HT-29 (cell line): Measurements from ENCODE around the gene SARDH. TPM values are rescaled to one million over a fixed set of nuclear protein-coding genes. Genes with fewer than 3 reads are reported as not detected.
"Not testable (repeated sequence)": the region's sequence is repeated elsewhere in the genome, so short reads cannot be mapped to it uniquely, and the experiment has no call there.

Experiments used
- DNase-seq: peaks from one replicate; pipeline ENCODE4 v3.0.0-alpha.2; 2015; ENCODE audit warnings: low spot score
- total RNA-seq: library from RNA; depleted of rRNA; stranded (reverse); fragments of >200 nt; shearing (Covaris generic); gene quantifications from 2 replicates; pipeline ENCODE4 v1.2.3, GENCODE V29; 2014

Gene SARDH
- total RNA-seq, 1 experiment from 2014 or later = 2.7 TPM

DNA sequence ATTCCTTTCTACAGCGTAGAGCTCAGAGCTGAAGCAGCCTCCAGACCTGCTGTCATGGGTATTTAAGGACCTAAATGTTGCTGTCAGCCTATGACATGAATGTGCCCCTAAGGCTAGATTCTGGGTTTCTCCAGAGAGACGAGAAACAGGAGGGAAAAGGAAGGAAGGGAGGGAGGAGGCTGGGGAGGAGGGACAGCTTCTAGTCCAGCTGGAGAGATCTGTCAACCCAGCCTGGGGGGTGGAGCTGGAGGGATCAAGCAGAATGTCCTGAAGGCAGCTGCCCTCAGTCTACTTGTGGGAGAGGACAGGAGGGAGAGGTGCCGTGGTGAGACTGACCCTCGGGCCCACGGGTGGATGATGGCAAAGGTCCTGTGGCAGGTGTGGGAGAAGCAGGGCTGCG lies 103.1 kb downstream of the SARDH start:
- DNase-seq = no peak

DNA sequence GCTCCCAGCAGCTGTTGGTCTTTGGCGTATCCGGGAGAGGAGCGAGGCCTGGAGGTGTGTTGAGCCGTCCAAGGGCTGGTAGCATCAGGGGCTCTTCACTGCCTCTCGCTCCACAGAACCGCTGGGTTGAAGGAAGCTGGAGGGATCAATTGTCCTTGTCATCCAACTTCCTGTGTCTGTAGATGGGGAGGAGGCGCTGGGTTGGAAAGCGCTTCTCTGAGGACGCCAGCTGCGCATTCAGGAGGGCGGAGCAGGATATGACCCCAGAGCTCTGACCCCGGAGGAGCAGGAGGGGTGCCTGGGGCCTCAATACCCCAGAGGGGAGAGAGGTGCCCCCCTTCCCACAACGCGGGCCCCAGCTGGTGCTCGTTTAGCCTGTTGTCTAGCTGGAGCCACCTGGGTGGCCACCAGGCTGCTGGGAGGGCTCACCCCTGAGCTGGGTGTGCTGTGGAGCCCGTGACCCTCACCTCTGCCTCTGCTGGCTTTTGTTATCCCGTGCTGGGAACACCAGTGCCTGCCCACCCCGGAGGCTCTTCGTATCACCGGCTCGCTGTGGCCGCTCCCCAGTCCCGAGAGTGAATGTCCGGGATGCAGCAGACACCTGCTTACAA lies 104.0 kb downstream of the SARDH start:
- no peak for DNase-seq

DNA sequence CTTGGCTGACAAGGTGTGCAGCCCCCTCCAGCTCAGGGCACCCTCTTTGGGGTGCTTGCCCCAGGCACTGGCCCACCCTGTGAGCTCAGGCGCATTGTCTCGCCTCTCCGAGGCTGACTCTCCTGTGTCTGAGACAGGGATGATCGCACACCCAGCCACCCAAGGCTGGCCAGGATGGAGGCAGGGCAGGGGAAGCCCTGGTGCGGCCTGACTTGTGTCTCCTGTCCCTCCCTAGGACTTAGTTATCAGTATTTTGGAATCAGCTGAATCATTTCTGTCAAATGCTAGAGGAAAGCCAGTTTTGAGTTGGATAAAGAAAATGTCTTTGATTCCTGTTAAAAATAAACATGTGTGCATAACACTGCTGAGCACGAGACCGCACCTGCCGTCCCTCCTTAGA lies 104.5 kb downstream of the SARDH start:
- no peak for DNase-seq

DNA sequence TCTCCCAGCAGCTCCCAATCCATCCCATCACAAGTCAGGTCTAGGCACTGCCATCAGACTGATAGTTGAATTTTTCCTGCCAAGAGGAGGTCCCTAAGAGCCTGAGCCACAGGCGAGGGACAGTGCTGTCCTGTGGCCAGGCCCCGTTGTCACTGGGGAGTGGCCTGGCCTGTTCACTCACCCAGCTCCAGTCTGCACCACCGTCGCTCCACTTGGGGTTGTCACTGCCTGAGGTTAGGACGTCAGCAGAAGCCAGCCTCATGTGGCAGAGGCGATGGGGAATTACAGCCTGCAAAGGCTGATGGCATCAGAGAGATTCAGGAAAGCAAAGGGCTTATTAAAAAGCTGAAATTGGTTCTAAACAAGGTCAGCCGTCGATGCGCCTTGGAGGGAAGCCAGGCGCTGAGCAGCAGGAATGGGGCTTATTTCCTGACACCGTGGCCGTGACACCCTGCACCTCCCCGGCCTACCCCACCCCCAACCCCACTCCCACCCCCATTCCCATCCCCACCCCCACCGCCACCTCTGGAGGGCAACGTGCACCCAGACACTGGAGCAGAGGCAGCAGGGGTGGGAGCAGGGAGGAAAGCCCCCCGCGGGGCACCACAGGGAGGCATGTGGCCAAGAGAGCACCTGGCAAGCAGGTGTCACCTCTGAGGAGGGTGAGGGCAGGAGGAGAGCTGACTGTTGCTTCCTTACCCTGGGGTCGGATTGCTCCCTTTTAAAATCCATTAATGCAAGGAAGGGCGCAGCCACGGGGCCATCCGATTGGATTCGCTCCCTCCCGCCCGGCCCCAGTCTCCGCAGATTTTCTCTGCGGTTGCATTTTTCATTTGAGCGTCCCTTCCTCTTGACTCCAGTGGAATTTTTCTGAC lies 105.1 kb downstream of the SARDH start:
- no peak for DNase-seq

- DNase-seq = no peak
Observed at GRCh38 chr9:133631111-133631510, 107.0 kb downstream of the SARDH start.

DNA sequence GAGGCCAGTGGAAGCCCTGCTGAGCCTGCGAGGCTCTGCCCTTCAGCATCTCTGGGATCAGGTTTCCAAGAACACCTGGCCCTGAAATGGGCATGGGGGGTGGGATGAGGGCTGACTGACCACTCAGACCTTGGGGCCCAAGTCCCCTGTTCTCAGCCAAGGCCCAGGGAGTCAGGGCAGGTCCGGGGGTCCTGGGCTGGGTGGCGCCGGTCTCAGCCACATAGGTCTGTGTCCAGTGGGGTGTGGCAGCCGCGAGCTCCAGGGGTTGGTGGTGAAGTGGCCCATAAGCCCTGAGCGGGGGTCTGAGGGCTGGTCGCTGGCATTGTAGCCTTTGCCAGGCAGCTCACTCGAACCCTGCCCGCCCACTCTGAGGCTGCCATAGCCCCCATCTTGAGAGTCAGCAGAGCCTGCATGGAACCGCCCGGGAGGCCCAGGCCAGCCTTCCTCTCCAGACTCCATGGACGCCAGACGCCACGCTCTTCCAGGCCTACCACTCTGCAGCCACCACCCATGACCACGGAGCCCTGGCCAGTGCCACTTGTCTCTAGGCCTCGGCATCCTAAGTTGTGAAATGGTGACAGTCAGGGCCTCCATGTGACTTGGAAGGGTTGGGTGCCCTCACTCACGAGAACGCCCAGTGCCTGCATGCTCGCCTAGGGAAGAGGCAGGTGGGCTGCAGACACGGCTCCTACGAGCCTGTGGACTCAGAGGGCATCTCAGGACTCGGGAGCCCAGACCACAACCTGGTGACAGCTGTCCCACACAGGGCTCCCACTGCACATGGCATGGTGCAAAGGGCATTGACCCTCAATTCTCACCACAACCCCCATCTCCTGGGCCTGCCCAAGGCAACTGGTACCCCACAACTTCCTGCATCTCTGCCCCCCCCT lies 108.7 kb downstream of the SARDH start:
- DNase-seq = no peak

DNA sequence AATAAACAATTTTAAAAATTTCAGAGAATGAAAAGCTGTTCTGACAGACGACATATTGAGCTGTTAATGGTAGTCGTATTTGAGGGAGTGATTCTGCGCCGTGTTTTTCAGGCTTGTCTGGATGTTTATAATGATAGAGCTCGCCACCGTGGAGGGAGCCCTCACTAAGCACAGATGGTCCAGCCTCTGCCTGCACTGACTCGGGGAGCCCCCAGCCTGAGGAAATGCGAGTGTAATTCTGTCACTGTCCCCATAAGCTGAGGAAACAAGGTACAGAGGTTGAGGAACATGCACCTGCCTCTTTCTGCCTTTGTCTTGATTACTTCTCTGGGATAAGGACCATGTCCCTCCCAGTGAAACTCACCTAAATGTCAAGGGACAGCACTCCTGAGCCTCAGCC lies 109.4 kb downstream of the SARDH start:
- DNase-seq = no peak

- no peak for DNase-seq
Observed at GRCh38 chr9:133627341-133627740, 110.8 kb downstream of the SARDH start.

- not testable (repeated sequence) for DNase-seq
Observed at GRCh38 chr9:133626008-133626407, 112.1 kb downstream of the SARDH start.

GRCh38 chr9:133622555-133622954 lies 115.6 kb downstream of the SARDH start:
- DNase-seq = no peak

GRCh38 chr9:133621725-133622267 lies 116.4 kb downstream of the SARDH start:
- DNase-seq = no peak

DNA sequence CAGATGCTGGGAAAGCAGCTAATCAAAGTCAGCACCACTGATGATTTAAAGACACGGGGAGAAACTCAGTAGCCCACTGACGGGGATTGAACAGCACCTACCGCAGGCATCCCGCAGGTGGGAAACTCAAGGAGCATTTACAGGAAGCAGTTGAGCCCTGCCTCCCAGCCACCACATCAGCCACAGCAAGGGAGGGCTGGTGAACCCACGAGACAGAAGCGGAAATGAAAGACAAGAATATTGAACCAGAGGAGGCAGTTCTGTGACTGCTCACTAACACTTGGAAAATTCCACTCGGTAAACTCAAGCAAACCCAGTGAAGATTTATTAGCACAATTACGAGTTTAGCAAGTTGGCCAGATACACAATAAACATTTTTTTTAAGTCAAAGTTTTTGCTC lies 118.4 kb downstream of the SARDH start:
- DNase-seq = no peak

DNA sequence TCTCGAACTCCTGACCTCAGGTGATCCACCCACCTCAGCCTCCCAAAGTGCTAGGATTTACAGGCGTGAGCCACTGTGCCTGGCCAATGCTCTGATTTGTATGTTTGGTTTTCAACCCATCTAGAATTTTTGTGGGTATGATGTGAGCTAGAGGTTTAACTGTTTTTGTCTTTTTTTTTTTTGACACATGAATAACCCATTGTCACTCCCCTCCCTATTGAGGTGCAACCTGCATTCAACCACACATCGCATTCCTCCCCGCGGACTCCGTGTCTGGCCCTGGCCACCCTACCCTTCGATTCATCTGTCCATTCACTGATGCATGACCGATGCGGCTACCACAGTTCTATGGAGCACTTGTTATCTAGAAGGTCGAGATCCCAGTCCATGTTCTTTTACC lies 119.4 kb downstream of the SARDH start:
- no peak for DNase-seq

DNA sequence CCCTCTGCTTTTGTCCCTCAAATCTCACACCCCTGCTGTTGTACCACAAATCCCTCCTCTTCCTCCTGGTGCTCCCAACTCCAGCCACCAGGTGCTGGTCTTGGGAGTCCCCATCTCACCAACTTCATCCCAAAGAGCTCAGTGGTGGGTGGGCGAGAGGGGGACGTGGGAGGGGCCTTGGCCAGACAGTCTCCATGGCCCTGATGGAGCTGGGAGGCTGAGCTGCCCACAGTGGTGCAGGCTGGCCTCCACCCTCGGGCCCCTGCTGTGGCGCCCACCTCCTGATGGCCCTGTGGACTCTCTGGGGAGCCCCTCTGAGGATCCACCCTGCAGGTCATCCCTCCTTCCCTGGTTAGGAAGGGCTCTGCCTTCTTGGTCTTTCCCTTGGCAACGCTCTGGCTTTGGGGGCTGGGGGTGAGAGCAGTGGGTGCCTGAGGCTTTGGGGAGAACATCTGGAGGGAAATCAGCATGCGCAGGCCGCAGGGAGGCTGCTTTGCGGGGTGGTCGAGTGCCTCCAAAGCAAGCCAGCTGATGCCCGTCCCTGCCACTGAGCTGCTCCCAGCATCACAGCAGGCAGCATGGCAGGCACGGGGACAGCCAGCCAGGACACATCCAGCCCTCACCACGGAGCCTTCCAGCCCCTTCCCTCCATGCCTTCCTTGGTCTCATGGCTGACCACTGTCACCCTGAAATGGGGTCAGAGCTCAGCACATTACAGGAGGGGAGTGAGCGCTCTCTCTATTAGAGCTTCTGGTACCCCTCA lies 121.3 kb downstream of the SARDH start:
- no peak for DNase-seq

DNA sequence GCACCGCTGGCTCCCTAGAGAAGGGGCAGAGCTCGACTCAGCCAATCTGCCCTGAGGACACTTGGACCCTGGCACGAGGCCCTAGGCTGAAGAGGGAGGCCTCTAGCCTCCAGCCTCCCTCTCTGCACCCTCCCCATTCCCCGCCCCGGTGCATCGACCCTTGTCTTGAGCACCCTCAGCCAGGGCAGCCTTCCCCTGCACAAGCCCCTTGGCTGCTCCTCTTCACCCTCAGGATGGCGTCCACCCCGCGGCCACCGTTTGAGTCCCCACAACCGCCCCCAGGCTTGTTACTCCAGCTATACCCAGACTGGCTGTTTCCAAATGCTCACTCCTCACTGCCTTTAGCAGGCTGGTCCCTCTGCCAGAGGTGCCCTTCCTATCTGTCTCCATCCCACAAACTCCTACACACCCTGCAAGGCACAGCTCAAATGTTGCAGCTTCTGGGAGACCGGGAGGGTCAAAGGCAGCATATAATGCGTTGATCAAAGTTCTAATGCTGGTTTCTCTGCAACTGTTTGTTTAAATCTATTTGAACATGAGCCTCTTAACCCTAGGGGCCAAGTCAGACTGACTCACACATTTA lies 122.5 kb downstream of the SARDH start:
- no peak for DNase-seq

DNA sequence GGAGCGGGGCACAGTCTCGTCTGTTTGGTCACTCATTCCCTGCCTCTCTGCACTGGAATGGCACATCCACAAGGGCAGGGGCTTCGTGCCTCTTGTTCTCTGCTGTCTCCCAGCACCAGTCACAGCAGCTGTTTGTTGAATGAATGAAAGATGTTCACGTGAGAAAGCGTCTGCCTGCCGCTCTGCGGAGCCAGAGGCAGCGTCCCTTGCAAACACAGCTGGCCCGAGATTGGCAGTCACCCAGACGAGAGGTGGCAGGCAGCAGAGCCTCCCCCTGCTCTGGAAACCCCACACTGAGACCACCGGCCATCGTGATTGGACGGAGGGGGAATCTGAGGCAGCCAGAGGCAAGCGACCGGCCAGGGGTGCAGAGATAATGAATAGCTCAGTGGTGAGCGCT lies 123.0 kb downstream of the SARDH start:
- DNase-seq = no peak

- DNase-seq = no peak
Observed at GRCh38 chr9:133614678-133615077, 123.5 kb downstream of the SARDH start.

GRCh38 chr9:133614056-133614455 lies 124.1 kb downstream of the SARDH start:
- no peak for DNase-seq
